ENCODE results near the gene CAMKMT. TPM values are rescaled to one million over a fixed set of nuclear protein-coding genes. Genes with fewer than 3 reads are reported as not detected.
"Not testable (repeated sequence)": the region's sequence is repeated elsewhere in the genome, so short reads cannot be mapped to it uniquely, and the experiment has no call there.

CAMKMT gene
- polyA plus RNA-seq, 10 donors, result 3.5 to 8.9 (median 5.9) TPM

DNA sequence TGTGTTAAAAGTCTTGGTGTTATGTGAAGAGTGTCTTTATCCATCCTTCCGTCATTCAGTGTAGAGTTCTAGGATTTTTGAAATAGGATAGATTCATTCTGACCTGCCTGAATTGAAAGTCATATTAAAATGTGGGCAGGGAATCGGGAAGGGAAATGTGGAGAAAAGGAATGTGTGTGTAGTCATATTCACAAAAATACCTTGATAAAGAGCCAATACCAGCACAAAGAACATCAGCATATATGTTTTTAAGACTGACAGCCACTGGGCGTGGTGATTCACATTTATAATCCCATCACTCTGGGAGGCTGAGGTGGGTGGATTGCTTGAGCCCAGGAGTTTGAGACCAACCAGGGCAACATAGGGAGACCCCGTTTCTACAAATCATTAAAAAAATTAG, 188.1 kb downstream of the CAMKMT start:
- no peak for DNase-seq

DNA sequence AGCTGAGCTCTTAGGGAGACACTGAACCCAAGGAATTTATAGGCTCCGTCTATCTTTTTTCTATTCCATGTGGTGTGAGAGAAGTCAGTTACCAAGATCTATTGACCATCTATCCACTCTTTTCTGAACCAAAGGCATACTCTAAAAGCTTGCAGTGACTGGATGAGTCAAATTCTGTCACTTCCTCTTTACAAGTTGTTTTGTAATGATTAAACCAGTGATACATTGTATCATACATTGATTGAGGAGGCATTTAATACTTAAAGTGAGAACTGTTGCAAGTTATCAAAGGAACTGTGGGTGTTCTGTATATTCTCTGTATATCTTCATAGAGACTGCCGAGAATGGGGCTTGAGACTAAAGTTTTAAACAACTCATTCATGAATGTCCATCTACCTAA, 188.8 kb downstream of the CAMKMT start:
- DNase-seq, result no peak

DNA sequence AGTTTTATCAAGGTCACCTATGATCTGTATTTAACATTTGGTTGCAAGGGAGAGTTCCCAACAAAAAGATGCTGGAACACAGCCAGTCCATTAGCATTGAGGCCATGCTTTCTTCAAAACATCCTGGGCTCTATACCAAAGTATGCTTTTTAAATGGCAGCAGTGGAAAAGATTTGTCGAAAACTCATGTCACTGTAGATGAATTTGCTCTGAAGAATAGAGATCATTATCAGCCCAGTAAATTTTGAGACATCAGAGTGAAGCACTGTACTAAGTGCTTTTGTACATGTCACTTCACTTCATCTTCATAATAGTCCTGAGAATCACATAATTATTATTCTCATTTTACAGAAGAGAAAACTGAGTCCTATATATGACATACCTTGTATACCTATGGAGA, 189.8 kb downstream of the CAMKMT start:
- no peak for DNase-seq

DNA sequence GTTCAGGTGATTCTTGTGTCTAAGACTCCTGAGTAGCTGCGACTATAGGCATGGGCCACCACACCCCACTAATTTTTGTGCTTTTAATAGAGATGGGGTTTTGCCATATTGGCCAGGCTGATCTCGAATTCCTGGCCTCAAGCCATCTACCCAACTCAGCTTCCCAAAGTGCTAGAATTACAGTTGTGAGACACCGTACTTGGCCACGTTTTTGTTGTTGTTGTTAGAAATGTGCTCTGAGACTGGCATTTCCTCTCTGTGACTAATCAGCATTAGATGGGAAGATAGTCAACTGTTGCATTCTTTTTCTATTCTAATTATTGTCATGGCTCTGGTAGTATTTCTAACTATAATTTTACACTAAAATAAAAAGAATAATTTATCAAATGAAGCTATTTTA, 191.7 kb downstream of the CAMKMT start:
- DNase-seq, result peak in 2 of 3 donors; percentile 16 to 32

DNA sequence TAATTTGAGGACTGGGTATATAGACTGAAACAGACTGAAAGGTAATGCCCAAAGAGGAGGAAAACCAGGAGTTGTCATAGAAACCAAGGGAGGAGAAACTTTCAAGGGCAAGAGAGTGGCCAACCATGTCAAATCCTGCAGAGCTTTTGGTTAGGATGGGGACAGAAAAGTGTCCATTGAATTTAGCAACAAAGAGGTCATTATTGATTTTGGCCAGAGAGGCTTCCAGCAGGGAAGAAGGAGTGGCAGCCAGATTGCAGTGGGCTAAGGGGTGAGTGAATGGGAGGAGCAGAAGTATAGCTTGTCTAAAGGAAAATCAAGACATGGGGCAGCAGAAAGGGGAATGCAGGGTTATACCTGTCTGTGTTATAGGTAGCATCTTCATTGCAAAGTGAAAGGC, 194.0 kb downstream of the CAMKMT start:
- no peak for DNase-seq

DNA sequence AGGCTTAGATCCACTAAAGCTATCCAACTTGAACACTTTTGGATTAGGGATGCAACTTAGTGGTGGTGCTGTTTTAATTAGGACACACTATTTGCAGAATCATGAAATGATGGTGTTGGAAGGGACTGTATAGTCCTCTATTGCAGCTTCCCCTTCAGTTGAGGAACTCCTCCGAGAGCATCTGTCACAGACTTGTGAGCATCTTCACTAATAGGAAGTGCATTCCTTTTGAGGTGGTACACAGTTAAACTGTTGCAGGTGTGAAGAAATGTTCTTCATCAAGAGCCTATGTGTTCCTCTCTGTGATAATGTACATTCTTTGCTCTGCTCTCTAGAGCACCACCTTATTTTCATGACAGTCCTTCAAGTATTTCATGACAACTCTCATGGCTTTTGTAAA, 197.4 kb downstream of the CAMKMT start:
- DNase-seq, result no peak

DNA sequence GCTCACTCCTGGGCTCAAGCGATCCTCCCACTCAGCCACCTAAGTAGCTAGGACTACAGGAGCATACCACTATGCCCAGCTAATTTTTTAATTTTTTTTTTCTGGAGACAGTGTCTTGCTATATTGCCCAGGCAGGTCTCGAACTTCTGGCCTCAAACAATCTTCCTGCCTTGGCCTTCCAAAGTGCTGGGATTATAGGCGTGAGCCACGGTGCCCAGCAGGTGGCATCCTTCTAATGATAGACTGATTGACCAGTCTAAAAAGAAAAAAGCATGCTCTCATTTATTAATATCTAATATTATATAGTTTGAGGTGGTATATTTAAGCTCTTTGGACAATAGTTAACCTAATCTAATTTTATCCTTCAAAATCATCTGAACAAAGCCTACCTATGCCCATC, 198.6 kb downstream of the CAMKMT start:
- DNase-seq, result no peak

DNA sequence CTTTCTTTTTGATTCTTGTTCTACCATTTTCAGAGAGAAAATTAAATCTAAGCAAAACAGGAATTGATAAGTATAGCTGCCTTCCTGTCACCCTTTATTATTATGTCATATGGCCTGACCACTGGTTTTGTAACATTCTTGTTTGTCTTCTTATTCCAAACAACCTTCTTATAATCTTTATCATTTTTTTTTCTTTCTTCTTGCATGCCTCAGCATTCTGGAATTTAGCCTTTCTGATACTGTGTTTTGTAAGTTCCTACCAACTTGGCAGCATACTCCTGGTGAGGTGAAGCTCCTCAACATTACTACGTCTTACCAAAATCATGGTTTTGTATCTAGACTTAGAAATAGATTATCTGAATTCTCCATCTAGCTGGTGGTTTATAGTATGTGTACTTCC, 199.2 kb downstream of the CAMKMT start:
- no peak for DNase-seq

DNA sequence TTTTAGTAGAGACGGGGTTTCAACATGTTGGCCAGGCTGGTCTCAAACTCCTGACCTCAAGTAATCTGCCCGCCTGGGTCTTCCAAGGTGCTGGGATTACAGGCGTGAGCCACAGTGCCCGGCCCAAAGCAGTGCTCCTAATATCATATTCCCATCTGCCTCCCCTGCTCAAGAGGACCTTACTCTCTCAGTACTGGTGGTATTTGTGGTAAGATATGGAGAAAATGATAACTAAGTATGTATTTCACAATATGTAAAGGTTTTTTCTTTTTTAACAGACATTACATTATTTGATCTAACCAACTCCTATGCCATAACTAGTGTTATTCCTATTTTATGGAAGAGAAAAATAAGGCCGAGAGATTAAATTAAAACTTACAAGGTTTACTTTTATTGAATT, 201.0 kb downstream of the CAMKMT start:
- no peak for DNase-seq

DNA sequence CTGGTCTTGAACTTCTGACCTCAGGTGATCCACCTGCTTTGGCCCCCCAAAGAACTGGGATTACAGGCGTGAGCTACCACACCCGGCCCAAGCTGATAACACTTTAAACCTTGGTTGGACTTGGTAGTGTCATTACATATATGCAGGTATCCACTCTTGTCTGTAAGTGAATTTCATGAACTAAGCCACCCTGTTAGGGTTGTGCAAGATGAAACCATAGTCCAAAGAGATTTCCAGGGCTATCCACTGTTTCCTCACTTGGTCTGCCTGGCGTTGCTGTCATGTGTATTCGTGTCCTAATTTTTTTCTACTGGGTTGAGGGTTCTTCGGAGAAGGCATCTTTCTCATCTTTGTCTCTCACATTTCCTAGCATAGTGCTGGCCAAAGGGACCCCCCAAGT, 203.0 kb downstream of the CAMKMT start:
- no peak for DNase-seq

DNA sequence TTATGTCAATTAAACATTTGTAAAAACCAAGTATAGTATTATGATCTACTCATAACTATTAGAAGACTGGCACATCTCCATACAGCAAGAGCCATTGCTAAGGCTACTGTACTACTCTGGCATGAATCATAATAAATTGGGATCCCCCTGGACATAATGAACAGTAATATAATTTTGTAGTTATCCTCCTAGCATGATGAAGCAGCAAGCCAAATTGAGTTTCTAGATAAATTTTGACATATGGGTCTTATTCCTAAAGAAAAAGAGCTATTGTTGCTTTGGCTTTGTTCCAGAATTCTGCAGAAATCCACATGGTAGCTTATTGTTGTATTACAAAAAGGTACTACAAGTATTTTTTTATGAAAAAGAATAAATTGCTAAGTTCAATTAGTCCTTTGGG, 204.3 kb downstream of the CAMKMT start:
- peak in 1 of 3 donors; percentile 20 for DNase-seq

DNA sequence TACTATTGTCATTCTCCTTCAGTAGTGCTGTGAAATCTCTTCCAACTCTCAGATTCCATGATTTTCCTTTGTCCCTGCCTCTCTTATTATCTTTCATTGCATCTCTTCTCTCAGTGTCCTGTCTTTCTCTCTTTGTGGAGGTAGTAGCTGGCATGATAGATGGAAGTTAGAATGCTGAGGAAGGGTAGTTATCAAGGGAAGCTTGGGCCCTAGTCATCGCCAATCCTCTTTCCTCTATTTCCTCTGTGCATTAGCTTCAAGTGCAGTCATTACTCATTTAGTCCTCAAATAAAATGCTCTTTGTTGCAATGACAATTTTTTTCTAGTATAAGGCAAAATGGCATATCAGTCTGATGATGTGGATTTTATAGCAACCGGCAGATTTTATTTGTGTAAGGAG, 207.7 kb downstream of the CAMKMT start:
- DNase-seq, result no peak

DNA sequence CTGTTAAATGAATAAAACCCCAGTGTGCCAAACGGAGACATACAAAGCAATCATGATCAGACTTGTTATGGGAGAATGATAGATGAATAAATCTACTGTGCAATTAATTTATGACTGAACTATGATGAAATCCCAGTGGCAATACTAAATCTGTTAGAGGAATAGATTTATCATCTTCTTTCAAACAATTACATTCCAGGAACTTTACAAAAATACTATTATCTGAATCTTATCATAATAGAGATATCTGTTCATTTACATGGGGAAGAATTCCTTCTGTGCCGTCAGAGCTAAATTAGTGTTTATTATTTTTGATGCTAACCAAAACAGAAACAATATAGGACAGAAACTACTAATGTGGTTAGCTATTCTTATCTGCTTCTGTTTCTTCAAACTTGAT, 208.5 kb downstream of the CAMKMT start:
- no peak for DNase-seq

DNA sequence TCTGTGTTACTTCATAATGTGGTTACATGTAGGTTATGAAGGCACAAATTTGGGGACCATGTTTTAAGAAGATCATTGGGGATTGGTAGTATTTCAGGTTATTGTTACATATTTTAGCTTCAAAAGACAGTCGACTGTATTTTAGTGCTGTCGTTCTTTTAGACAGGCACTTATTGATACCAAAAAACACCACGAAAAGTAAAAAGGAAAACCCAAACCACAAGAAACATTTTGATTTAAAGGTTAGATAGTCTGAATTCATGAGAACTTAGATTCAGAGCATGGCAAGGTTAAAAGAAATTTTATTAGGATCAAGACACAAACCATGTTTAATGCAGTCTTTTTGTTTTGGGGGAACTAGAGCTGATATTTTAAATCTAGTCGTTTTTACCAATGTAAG, 209.0 kb downstream of the CAMKMT start:
- no peak for DNase-seq

DNA sequence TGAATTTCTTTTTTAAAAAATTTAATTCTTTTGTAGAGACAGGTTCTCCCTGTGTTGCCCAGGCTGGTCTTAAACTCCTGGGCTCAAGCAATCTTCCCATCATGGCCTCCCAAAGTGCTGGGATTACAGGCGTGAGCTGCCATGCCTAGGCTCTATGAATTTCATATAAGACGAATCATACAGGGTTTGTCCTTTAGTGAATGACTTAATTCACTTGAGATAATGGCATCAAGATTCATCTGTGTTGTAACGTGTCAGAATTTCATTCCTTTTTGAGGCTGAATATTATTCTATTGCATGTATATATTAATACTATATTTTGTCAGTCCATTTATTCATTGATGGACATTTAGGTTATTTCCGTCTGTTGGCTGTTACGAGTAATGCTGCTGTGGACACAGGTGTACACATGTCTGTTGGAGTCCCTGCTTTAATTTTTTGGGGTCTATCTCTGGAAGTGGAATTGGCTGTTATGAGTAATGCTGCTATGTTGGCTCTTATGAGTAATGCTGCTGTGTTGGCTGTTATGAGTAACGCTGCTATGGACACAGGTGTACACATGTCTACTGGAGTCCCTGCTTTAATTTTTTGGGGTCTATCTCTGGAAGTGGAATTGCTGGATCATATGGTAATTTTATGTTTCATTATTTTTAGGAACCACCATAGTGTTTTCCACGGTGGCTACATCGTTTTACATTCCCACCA, 210.6 kb downstream of the CAMKMT start:
- no peak for DNase-seq

DNA sequence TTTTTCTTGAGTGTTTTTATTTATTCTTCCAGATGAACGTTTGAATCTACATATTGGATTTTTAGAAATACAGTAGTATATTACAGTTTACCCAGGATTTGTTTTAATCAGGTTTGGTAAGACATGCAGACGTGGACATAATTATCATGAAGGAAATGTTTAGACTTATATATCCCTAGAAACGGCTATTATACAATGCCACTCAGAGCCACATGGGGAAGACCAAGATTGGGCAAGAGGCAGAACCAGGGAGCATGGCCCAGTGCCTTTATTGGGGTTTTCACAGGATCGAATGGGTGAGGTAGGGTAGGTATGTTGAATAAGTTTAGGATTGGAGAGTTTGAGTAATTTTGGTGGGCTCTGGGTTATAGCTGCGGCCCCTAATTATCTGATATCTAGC, 212.2 kb downstream of the CAMKMT start:
- DNase-seq, result no peak

DNA sequence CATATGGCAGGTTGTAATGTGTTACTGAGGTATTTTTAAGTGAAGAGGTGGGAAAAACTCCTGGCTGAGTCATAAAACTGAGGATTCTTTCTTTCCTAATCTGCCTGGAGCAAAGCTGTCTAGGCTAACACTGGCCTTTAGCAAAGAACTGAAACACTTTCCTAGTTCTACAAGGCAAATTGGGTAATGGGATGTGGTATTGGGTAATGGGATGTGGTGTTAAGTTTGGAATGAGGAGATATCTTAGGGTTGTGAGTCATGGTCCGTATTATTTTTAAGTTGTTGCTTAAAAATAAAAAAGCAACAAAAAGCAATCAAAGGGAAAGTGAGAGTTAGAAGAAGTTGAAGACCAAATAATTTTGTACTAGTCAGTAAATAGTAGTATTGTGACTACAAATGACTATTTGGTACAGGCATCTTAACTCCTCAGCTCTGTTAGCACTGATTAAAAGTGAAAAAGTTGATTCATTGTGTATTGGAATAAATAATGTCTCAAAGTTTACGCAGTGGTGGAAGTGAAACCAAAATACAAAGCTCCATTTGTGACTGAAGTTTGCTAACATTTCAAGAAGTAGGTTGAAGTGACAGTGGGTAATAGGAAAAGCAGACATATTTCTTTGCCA, 216.8 kb downstream of the CAMKMT start:
- no peak for DNase-seq

DNA sequence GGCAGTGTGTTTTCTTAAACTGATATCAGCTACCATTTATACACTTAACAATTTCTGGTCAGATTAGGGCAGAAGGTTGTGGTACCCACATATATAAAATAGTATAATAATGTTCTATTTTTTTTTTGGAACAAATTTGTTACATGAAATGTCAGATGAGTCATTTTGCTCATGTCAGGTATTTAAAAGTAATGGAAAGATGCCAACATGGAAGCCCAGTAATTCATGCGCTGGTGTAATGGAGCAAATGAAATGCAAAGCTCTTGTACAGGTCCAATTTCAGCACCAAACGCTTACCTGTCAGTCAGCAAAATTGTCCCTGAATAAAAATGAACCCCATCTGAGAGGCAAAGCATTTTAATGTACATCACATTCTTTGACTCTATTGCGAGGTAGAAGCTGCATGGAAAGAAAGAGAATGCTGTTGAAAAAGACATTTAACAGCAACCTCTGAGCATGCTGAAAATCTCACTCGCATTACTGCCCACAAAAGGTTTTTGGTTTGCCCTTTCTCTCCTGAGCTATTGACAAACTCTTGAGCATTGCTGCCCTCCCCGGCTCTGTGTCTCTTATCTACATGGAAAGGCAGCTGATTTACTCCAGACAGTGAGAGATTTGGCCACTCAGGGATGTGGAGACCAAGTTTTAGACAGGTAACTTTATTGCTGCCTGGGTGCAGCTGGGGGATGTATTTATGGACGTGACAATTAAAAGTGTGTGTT, 217.5 kb downstream of the CAMKMT start:
- no peak for DNase-seq

DNA sequence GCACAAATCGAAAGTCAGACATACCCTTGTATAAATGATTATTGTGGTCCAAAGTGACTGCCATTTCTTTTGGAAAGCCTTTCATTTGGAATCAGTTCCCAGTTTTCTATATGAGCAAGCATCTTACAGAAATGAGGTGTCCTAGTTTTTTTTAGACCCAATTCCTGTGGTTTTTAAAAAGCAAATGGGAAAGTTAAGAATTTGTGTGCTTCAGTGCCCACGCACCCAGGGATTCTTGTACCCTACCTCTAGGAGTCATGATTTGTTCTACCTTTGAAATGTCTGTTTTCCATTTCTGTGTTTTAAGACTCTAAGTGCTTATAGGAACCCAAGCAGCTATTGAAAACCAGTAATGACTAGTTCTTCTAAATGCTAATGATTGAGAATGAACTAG, 218.1 kb downstream of the CAMKMT start:
- DNase-seq, result no peak

DNA sequence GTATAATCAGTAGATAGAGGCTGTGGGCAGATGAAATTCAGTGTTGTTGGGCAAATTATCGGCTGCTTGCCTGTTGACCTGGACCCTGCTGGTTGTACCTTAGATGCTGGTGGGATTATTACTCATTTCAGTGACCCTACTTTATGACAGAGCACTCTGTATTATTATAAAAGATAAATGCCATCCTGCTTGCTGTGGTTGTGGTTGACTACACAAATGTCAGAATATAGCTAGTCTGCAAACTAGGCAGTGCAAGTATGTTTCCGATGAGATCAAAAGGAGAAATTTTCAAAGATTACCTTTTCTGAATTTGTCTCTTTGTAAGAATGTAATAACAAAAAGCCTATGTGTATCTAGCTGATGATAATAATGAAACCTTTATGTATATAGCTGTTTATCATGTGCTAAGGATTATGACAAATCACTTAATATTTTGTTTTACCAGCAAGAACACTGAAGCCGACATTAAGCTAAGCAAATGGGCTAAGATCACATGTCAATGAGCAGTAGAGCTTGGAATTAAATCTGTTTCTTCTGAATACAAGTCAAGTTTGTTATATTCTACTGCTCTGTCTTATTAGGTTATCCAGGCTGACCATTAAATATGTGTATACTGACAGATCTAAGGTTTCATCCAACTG, 219.2 kb downstream of the CAMKMT start:
- DNase-seq, result no peak

DNA sequence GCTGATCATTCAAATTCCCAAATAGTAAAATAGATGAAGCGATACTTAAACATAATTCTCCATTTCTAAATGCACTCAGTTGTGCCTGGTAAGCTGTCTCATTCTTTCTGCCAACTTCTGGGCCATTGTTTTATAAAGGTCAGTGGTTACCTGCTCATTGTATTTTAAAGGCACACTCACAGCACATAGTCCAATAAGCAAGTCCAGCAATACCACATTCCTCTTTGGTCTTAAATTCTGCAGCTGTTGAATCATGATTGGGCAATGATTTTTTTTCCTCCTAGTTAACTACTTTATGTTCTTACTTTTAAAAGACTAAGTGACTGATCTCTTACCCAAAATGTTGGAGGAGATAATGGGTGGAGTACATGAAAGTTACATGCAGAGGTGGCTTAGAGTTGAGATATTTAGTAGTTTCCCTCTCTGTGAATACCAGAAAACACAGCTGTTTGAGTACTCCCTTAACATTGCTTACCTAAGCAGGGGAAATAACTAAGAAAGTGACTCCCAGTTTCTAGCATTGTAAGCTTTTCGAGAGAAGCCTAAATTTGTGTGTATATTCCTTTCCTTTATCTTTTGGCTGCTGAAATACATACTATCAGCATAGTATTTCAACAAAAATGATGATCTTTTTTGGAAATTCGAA, 220.7 kb downstream of the CAMKMT start:
- DNase-seq, result no peak

DNA sequence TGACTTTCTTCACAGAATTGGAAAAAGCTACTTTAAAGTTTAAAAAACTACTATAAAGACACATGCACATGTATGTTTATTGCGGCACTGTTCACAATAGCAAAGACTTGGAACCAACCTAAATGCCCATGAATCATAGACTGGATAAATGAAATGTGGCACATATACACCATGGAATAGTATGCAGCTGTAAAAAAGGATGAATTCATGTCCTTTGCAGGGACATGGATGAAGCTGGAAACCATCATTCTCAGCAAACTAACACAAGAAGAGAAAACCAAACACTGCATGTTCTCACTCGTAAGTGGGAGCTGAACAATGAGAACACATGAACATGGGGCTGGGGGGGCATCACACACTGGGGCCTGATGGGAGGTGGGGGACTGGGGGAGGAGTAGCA, 233.9 kb downstream of the CAMKMT start:
- DNase-seq, result not testable (repeated sequence)
